A549 (cell line): Measurements from ENCODE around the gene CHIA. TPM values are rescaled to one million over a fixed set of nuclear protein-coding genes. Genes with fewer than 3 reads are reported as not detected.

Source experiments
- ATAC-seq, 2 experiments: fragments of 200-7000 bp in 1 of 2; fragments of >200 bp in 1 of 2; cut with Nextera tagmentation in 1 of 2; cut with Tn5 transposase in 1 of 2; 3 replicates each; pipeline versions ENCODE4 v1.8.0 to v1.9.1; 2018 to 2020; ENCODE audit warnings: mild to moderate bottlenecking in 1 of 2, moderate library complexity in 1 of 2
- CTCF ChIA-PET: fragments of 300-600 bp; sonication (Branson Sonifier 250); formaldehyde crosslinking; extraction: SDS; loops from one replicate; lab custom pipeline; 2021; ENCODE audit warnings: antibody characterized with exemption, inconsistent platforms; lab: Yijun Ruan, JAX
- POLR2A ChIA-PET: fragments of 350-600 bp; formaldehyde crosslinking; extraction: SDS; loops from one replicate; lab custom pipeline; 2021; ENCODE audit warnings: antibody characterized with exemption, inconsistent platforms; lab: Yijun Ruan, JAX
- DNase-seq, 2 experiments: peaks; one replicate each; pipeline versions ENCODE4 v3.0.0 to v3.0.0-alpha.2; 2011 to 2016; ENCODE audit warnings: low read depth in 1 of 2, low spot score in 1 of 2
- FAIRE-seq: peaks from 2 replicates; lab custom pipeline; 2011; peaks lifted over from hg19 to GRCh38; lab: Jason Lieb, UNC
- H3K27ac ChIP-seq, 2 experiments: fragments of >200 bp; sonication (Bioruptor Twin); formaldehyde crosslinking; 3 replicates each; pipeline ENCODE4 v1.5.1; 2016 to 2017
- H3K4me1 ChIP-seq: fragments of >200 bp; sonication (Bioruptor Twin); formaldehyde crosslinking; 3 replicates; pipeline ENCODE4 v1.6.1; 2016
- H3K4me2 ChIP-seq: fragments of >200 bp; sonication (Bioruptor Twin); formaldehyde crosslinking; 3 replicates; pipeline ENCODE4 v1.6.1; 2016
- H3K4me3 ChIP-seq: fragments of >200 bp; sonication (Bioruptor Twin); formaldehyde crosslinking; 3 replicates; pipeline ENCODE4 v1.5.1; 2016
- H3K9me3 ChIP-seq: fragments of >200 bp; sonication (Bioruptor Twin); formaldehyde crosslinking; 3 replicates; pipeline ENCODE4 v1.6.1; 2016
- BHLHE40 ChIP-seq: IDR thresholded peaks from 2 replicates; pipeline ENCODE4 v1.6.1; 2012; ENCODE audit warnings: low read depth, low read length, inconsistent platforms
- CBX2 ChIP-seq: fragments of 200-600 bp; sonication (generic); IDR thresholded peaks from 2 replicates; pipeline ENCODE4 v1.6.1; 2016; ENCODE audit warnings: low read depth, mild to moderate bottlenecking, borderline replicate concordance
- CBX8 ChIP-seq: fragments of 200-600 bp; sonication (generic); IDR thresholded peaks from 2 replicates; pipeline ENCODE4 v1.6.1; 2016
- CHD2 ChIP-seq: fragments of 150-350 bp; IDR thresholded peaks from 2 replicates; pipeline ENCODE4 v1.6.1; 2014; ENCODE audit warnings: low read length; ENCODE audit not compliant: partially characterized antibody
- CHD4 ChIP-seq: fragments of 200-600 bp; sonication (generic); IDR thresholded peaks from 2 replicates; pipeline ENCODE4 v1.6.1; 2016; ENCODE audit warnings: antibody characterized with exemption, mild to moderate bottlenecking, borderline replicate concordance
- EHF ChIP-seq: fragments of 250-450 bp; sonication (Bioruptor Pico); IDR thresholded peaks from 2 replicates; pipeline ENCODE4 v1.5.0; 2020; ENCODE audit warnings: mild to moderate bottlenecking
- EHMT2 ChIP-seq: fragments of 200-600 bp; sonication (generic); IDR thresholded peaks from 2 replicates; pipeline ENCODE4 v1.6.1; 2016; ENCODE audit warnings: antibody characterized with exemption, low read depth, mild to moderate bottlenecking, moderate library complexity
- FOSB ChIP-seq: fragments of 250-450 bp; sonication (Bioruptor Pico); IDR thresholded peaks from 2 replicates; pipeline ENCODE4 v1.5.0; 2020; ENCODE audit warnings: mild to moderate bottlenecking, moderate library complexity
- FOSL2 ChIP-seq, 2 experiments: fragments of 450-650 bp in 1 of 2; fragments of >200 bp in 1 of 2; sonication (Bioruptor Twin) in 1 of 2; formaldehyde crosslinking; IDR thresholded peaks; 2 replicates each; pipeline versions ENCODE4 v1.5.0 to v1.6.1; 2016 to 2020; ENCODE audit warnings: mild to moderate bottlenecking in 1 of 2, moderate library complexity in 1 of 2
- HES2 ChIP-seq: fragments of >200 bp; sonication (Bioruptor Twin); formaldehyde crosslinking; IDR thresholded peaks from 2 replicates; pipeline ENCODE4 v1.6.1; 2016
- HEYL ChIP-seq: fragments of 250-450 bp; sonication (Bioruptor Pico); IDR thresholded peaks from 2 replicates; pipeline ENCODE4 v1.8.0; 2021; ENCODE audit warnings: mild to moderate bottlenecking, moderate library complexity
- HMGXB4 ChIP-seq: fragments of 250-450 bp; sonication (Bioruptor Pico); IDR thresholded peaks from 2 replicates; pipeline ENCODE4 v1.5.0; 2021; ENCODE audit warnings: mild to moderate bottlenecking, moderate library complexity, borderline replicate concordance
- HOXB13 ChIP-seq: fragments of 250-450 bp; sonication (Bioruptor Pico); IDR thresholded peaks from 2 replicates; pipeline ENCODE4 v1.5.0; 2020; ENCODE audit warnings: low read depth, mild to moderate bottlenecking, moderate library complexity
- KDM1A ChIP-seq: fragments of 200-600 bp; sonication (generic); IDR thresholded peaks from 2 replicates; pipeline ENCODE4 v1.6.1; 2016; ENCODE audit warnings: low read depth, mild to moderate bottlenecking
- MAFK ChIP-seq: fragments of 450-650 bp; IDR thresholded peaks from 2 replicates; pipeline ENCODE4 v1.6.1; 2014; ENCODE audit not compliant: partially characterized antibody
- MYC ChIP-seq: IDR thresholded peaks from 2 replicates; pipeline ENCODE4 v1.6.1; 2012; ENCODE audit warnings: mild to moderate bottlenecking, inconsistent platforms, low read length, improper control_type of control experiment, borderline replicate concordance
- NFE2L2 ChIP-seq: fragments of 150-350 bp; conservative IDR thresholded peaks from 2 replicates; pipeline ENCODE4 v1.6.1; 2014; ENCODE audit warnings: low read length
- NPAS2 ChIP-seq: fragments of 250-450 bp; sonication (Bioruptor Pico); IDR thresholded peaks from 2 replicates; pipeline ENCODE4 v1.8.0; 2022; ENCODE audit warnings: mild to moderate bottlenecking, moderate library complexity, borderline replicate concordance
- NR3C1 ChIP-seq: fragments of >200 bp; sonication (Bioruptor Twin); formaldehyde crosslinking; IDR thresholded peaks from 3 replicates; pipeline ENCODE4 v1.6.1; 2017
- PHF8 ChIP-seq: fragments of 200-600 bp; sonication (generic); IDR thresholded peaks from 2 replicates; pipeline ENCODE4 v1.6.1; 2016; ENCODE audit warnings: low read depth, mild to moderate bottlenecking, antibody characterized with exemption, moderate library complexity, borderline replicate concordance
- RAD21 ChIP-seq, 2 experiments: fragments of >200 bp in 1 of 2; sonication (Bioruptor Twin) in 1 of 2; formaldehyde crosslinking in 1 of 2; IDR thresholded peaks in 1 of 2; conservative IDR thresholded peaks in 1 of 2; 2 replicates in 1 of 2; 3 replicates in 1 of 2; pipeline ENCODE4 v1.6.1; 2012 to 2018; ENCODE audit warnings: inconsistent platforms in 1 of 2
- RARB ChIP-seq: fragments of 250-450 bp; sonication (Bioruptor Pico); IDR thresholded peaks from 2 replicates; pipeline ENCODE4 v1.8.0; 2021; ENCODE audit warnings: mild to moderate bottlenecking, moderate library complexity
- RCOR1 ChIP-seq: fragments of 150-350 bp; IDR thresholded peaks from 2 replicates; pipeline ENCODE4 v1.6.1; 2014; ENCODE audit warnings: antibody characterized with exemption, low read length, low read depth
- RFX5 ChIP-seq: fragments of 450-650 bp; IDR thresholded peaks from 2 replicates; pipeline ENCODE4 v1.7.1; 2014; ENCODE audit warnings: antibody characterized with exemption, mild to moderate bottlenecking, moderate library complexity
- SREBF2 ChIP-seq: fragments of 450-650 bp; IDR thresholded peaks from 2 replicates; pipeline ENCODE4 v1.6.1; 2014; ENCODE audit warnings: mild to moderate bottlenecking, moderate library complexity
- TP53 ChIP-seq: fragments of 250-450 bp; sonication (Bioruptor Pico); IDR thresholded peaks from 2 replicates; pipeline ENCODE4 v1.5.0; 2021; ENCODE audit warnings: mild to moderate bottlenecking, moderate library complexity
- ZNF302 ChIP-seq: fragments of 250-450 bp; sonication (Bioruptor Pico); IDR thresholded peaks from 2 replicates; pipeline ENCODE4 v1.9.0; 2021; ENCODE audit warnings: inconsistent platforms, mild to moderate bottlenecking, moderate library complexity
- WGBS: methylation state at CpG from one replicate; pipeline ENCODE4 v1.1.6; 2017; ENCODE audit errors: missing lambda C conversion rate; 5-methylcytosine and 5-hydroxymethylcytosine counted together
- polyA plus RNA-seq, 4 experiments: library from polyadenylated mRNA; depleted of rRNA in 3 of 4; stranded (reverse); fragments of >200 nt; fragmentation: RNase III in 1 of 4; extraction: RNeasy Plus Mini Kit Qiagen cat#74134 plus additional on column Dnase treatment in 1 of 4; gene quantifications; 2 replicates in 3 of 4; 3 replicates in 1 of 4; pipeline ENCODE4 v1.2.3, GENCODE V29; 2011 to 2017

Gene CHIA
- polyA plus RNA-seq, 2 of the 4 experiments (the other 2 are of a cell fraction): not detected

GRCh38 chr1:111302374-111302773 is 11.7 kb downstream of the CHIA start:
- TF ChIP-seq HMGXB4: no peak
- no peak for TF ChIP-seq ZNF302 (CRISPR knock-in tag)
- TF ChIP-seq MAFK: no peak
- TF ChIP-seq SREBF2: no peak
- no peak for TF ChIP-seq TP53 (CRISPR knock-in tag)
- TF ChIP-seq EHMT2: no peak
- DNase-seq (no peak), FAIRE-seq (no peak), ATAC-seq (no peak)
- 27% methylated on average over 3 of the region's 3 CpGs for WGBS
- Histone ChIP-seq H3K27ac (no peak overlapping the region), H3K4me3 (no peak overlapping the region), H3K4me1 (no peaks in the 10 kb centered on the region), H3K4me2 (no peak overlapping the region), H3K9me3 (no peaks in the 10 kb centered on the region)
- ChIA-PET CTCF (no interaction called here), POLR2A (no interaction called here)

GRCh38 chr1:111309690-111310089 is 19.0 kb downstream of the CHIA start:
- Histone ChIP-seq H3K4me1 (no peaks in the 10 kb centered on the region), H3K4me2 (no peak overlapping the region), H3K4me3 (no peak overlapping the region), H3K9me3 (no peaks in the 10 kb centered on the region), H3K27ac (no peak overlapping the region)
- TF ChIP-seq HOXB13 (CRISPR knock-in tag) (no peak), NR3C1 (no peak), CHD2 (no peak), EHMT2 (no peak), RCOR1 (no peak), FOSL2 (IDR thresholded peaks at IDR 0.05) (no peak), FOSL2 (CRISPR knock-in tag; IDR thresholded peaks at IDR 0.05) (no peak), MYC (no peak), RAD21 (conservative IDR thresholded peaks at IDR 0.05 in 1 of 2, IDR thresholded peaks at IDR 0.05 in 1 of 2) (no peak), FOSB (CRISPR knock-in tag) (no peak), PHF8 (no peak), NFE2L2 (no peak), RARB (no peak)
- ATAC-seq (no peak), FAIRE-seq (no peak), DNase-seq (no peak)
- 0% methylated on average over 2 of the region's 2 CpGs for WGBS
- ChIA-PET CTCF (no interaction called here), POLR2A (no interaction called here)

GRCh38 chr1:111318523-111318922 is 27.9 kb downstream of the CHIA start:
- no peak for TF ChIP-seq CHD4
- no peak for TF ChIP-seq CBX2
- no peak for TF ChIP-seq PHF8
- TF ChIP-seq KDM1A: no peak
- no peak for TF ChIP-seq FOSB (CRISPR knock-in tag)
- no peak for TF ChIP-seq BHLHE40
- TF ChIP-seq EHMT2: no peak
- TF ChIP-seq CBX8: no peak
- TF ChIP-seq TP53 (CRISPR knock-in tag): no peak
- no peak for TF ChIP-seq HES2
- no peak for TF ChIP-seq NR3C1
- no peak for TF ChIP-seq RARB
- no peak for TF ChIP-seq RFX5
- TF ChIP-seq HEYL: no peak
- no peak for TF ChIP-seq NPAS2 (CRISPR knock-in tag)
- no peak for TF ChIP-seq HMGXB4
- TF ChIP-seq EHF (CRISPR knock-in tag): no peak
- H3K9me3 ChIP-seq: no peaks in the 10 kb centered on the region
- CTCF ChIA-PET: no interaction called here
- H3K4me1 ChIP-seq: no peaks in the 10 kb centered on the region
- no peak for DNase-seq
- ATAC-seq: no peak
- no peak overlapping the region for H3K4me2 ChIP-seq
- POLR2A ChIA-PET: no interaction called here
- no peak overlapping the region for H3K4me3 ChIP-seq
- 14% methylated on average over 3 of the region's 3 CpGs for WGBS
- H3K27ac ChIP-seq: no peak overlapping the region
- no peak for FAIRE-seq
